Stimulated activated CD8-positive, alpha-beta memory T cell treated with anti-CD3 and anti-CD28 coated beads, Interleukin-2, amount 100 ng/mL, for 48 hours (primary cell): Measurements from ENCODE around the gene MRPL14.

Experiments used
- DNase-seq, 2 donors: peaks; one replicate each; pipeline ENCODE4 v3.0.0-alpha.2; 2020; ENCODE audit warnings: low read depth in 2 of 2

MRPL14 gene

GRCh38 chr6:44126320-44127149 is 717 bp downstream of the MRPL14 start:
- peak; percentile 60 to 75 for DNase-seq

- no peak for DNase-seq
Observed at GRCh38 chr6:44123544-44123943, 3.7 kb downstream of the MRPL14 start.

- DNase-seq = no peak
Observed at GRCh38 chr6:44122801-44123200, 4.5 kb downstream of the MRPL14 start.

- no peak for DNase-seq
Observed at GRCh38 chr6:44120692-44121443, 6.4 kb downstream of the MRPL14 start.

GRCh38 chr6:44119704-44120262 is 7.5 kb downstream of the MRPL14 start:
- no peak for DNase-seq

- no peak for DNase-seq
Observed at GRCh38 chr6:44117397-44118128, 9.7 kb downstream of the MRPL14 start.

GRCh38 chr6:44116641-44117382 is 10.4 kb downstream of the MRPL14 start:
- DNase-seq = no peak

GRCh38 chr6:44115866-44116265 is 11.4 kb downstream of the MRPL14 start:
- DNase-seq = no peak

GRCh38 chr6:44113414-44113813 is 13.8 kb downstream of the MRPL14 start:
- no peak for DNase-seq

GRCh38 chr6:44111434-44112417 is 15.5 kb downstream of the MRPL14 start:
- no peak for DNase-seq

- DNase-seq = no peak
Observed at GRCh38 chr6:44110966-44111365, 16.3 kb downstream of the MRPL14 start.

GRCh38 chr6:44110005-44110676 is 17.1 kb downstream of the MRPL14 start:
- DNase-seq = no peak

GRCh38 chr6:44109212-44109611 is 18.0 kb downstream of the MRPL14 start:
- no peak for DNase-seq

- DNase-seq = no peak
Observed at GRCh38 chr6:44108471-44108870, 18.8 kb downstream of the MRPL14 start.

GRCh38 chr6:44107017-44107416 is 20.2 kb downstream of the MRPL14 start:
- no peak for DNase-seq

GRCh38 chr6:44105993-44106740 is 21.1 kb downstream of the MRPL14 start:
- DNase-seq = no peak

GRCh38 chr6:44105146-44105545 is 22.1 kb downstream of the MRPL14 start:
- no peak for DNase-seq

- DNase-seq = no peak
Observed at GRCh38 chr6:44104481-44105021, 22.7 kb downstream of the MRPL14 start.

GRCh38 chr6:44102527-44102926 is 24.7 kb downstream of the MRPL14 start:
- no peak for DNase-seq
